Measurements from ENCODE around the gene KLHL6. TPM values are rescaled to one million over a fixed set of nuclear protein-coding genes. Genes with fewer than 3 reads are reported as not detected.
"Not testable (repeated sequence)": the region's sequence is repeated elsewhere in the genome, so short reads cannot be mapped to it uniquely, and the experiment has no call there.

The KLHL6 gene
- total RNA-seq, 1 donor from 2014 or later = 1.1 TPM

- DNase-seq = no peak
These were observed 69.0 kb downstream of the KLHL6 start for GRCh38 chr3:183486472-183486871.

DNA sequence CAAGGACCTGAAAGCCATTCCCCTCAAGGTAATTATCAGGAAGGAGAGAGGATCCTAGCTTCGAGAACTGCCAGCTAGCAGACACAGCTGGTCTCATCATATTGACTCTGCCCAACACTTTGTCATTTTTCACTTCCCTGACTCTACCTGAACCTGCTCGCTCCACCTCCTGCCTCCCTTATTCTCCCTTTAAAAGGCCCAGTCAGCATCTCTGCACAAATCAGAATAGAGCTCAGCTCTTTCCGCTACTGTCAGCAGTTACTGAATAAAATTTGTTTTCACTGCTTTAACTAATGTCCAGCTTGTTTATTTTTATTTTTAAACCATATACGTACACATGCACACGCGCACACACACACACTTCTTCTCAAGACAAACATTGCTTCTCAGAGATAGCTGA, 69.9 kb downstream of the KLHL6 start:
- no peak for DNase-seq

- DNase-seq = no peak
These were observed 70.4 kb downstream of the KLHL6 start for GRCh38 chr3:183485093-183485492.

DNA sequence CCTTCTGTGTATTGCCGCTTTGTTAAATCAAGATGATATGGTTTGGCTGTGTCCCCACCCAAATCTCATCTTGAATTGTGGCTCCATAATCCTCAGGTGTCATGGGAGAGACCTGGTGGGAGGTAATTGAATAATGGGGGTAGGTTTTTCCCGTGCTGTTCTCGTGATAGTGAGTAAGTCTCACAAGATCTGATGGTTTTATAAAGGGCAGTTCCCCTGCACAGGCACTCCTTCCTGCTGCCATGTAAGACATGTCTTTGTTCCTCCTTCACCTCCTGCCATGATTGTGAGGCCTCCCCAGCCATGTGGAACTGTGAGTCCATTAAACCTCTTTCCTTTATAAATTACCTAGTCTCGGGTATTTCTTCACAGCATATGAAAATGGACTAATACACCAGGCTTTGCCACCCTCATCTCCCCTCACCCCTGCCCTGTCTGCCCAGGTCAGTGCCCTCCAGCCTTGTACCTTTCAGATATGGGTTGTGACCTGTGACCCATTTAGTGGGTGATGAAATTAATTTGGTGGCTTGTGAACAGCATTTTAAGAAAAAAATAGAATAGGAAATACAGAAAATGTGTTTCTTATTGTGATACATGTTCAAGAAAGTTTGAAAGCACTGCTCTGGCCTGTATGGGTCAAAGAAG, 71.0 kb downstream of the KLHL6 start:
- no peak for DNase-seq

GRCh38 chr3:183481582-183481981, 73.9 kb downstream of the KLHL6 start:
- DNase-seq = no peak

- DNase-seq = no peak
These were observed 77.0 kb downstream of the KLHL6 start for GRCh38 chr3:183478501-183478900.

- no peak for DNase-seq
These were observed 77.6 kb downstream of the KLHL6 start for GRCh38 chr3:183477801-183478456.

- not testable (repeated sequence) for DNase-seq
These were observed 79.7 kb downstream of the KLHL6 start for GRCh38 chr3:183475764-183476162.

- no peak for DNase-seq
These were observed 80.3 kb downstream of the KLHL6 start for GRCh38 chr3:183475016-183475763.

DNA sequence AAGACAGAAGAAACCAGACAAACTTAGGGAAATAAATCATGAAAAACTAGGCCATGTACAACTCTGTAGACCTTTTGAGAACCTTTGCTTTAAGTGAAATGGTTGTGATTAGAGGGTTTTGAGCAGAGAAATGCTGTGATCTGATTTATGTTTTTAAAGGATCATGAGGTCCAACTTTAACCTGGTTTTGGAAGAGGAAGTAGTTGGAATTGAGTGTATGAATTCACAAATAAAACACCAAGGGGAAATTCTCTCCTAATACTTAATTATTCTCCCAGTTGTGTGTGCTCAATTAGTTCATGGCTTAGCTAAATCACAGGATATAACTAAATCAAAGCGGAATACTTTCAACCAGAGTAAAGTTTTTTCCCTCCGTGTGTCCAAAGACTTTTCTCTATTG, 81.5 kb downstream of the KLHL6 start:
- no peak for DNase-seq

GRCh38 chr3:183472155-183472554, 83.4 kb downstream of the KLHL6 start:
- no peak for DNase-seq

DNA sequence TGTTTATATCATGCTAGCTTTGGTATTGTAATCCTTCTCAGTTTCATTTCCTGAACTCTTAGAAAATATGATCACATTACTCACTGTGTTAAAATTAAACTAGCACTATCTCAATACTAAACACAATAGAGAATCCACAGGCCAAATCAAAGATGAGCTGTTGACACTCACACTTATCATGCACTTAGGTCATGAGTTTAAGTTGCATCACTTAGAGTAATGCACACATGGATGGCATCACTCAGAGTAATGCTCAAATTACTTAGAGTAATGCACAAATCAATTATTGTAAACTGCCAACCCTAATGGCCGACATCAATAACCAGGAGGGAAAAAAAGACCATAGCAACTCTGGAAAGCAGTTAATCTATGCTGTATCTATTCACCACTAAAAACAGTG, 87.1 kb downstream of the KLHL6 start:
- no peak for DNase-seq

GRCh38 chr3:183466575-183466974, 88.9 kb downstream of the KLHL6 start:
- no peak for DNase-seq

GRCh38 chr3:183465710-183466109, 89.8 kb downstream of the KLHL6 start:
- DNase-seq = not testable (repeated sequence)

DNA sequence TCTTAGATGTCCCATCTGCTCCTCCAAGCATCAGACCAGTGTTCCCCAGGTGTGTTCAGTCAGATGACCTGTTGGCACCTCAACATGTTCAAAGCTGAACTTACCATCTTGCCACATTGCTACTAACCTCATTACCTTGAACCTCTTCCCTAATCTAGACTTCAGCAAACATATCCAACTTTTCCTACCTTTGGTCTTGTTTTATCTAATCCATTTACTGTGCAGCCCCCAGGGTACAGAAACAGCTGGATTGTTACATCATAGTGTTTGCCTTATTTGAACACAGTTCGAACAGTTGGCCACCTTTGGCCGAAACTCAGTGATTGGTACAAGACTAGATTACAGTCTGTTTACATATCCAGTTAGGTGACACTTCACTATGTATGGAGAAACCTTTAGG, 91.0 kb downstream of the KLHL6 start:
- no peak for DNase-seq

- no peak for DNase-seq
These were observed 95.1 kb downstream of the KLHL6 start for GRCh38 chr3:183460081-183461055.

DNA sequence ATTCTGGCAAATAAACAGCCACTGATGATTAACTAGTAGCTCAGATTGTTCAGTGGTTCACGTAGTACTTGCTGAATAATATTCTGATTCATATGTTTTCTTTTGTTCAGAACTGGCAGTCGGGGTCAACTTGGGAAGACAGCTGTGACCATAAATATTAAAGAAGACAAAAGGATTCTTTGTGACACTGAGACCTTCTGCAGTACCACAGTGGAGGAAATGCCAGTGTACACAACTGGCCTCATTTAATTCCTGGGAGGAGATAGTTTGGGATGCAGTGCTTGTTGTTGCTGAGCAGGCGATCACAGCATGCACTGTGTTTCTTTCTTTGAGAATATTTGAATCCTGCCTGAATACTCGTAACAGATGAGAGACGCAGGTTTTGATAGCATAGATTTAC, 100.4 kb downstream of the KLHL6 start:
- peak; percentile 32 for DNase-seq

DNA sequence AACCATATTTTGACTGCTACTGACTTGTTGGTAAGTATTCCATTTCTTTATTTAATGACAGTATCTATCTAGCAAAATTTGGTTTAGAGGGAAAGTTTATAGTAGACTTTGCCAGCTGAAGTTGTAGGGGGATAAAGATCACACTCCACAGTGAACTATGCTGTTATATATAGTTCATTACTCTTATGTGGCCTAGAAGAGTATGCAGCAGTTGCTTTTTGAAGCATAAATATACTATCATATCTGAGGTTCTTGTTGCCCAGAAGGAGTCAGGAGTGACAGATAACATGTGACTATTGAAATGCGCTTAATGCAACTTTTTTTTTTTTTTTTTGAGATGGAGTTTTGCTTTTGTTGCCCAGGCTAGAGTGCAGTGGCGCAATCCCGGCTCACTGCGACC, 101.4 kb downstream of the KLHL6 start:
- no peak for DNase-seq

DNA sequence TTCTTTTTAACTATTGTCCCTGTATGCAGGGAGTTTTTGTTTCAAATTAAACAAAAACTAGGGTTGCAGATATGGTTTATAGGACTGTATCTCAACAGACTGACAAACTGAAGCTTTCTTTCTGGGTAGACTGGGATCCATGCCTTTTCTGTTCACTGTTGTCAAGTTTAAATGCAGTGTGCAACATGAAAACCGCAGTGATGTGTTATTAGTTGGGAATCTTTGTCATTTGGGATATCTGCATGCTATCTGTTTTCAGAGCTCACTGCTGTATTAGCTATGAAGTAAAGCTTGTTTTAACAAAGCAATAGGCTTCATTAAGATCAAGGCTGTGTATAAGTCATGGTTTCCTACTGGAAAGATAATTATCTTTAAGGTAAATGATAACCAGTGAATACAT, 105.7 kb downstream of the KLHL6 start:
- DNase-seq = no peak

DNA sequence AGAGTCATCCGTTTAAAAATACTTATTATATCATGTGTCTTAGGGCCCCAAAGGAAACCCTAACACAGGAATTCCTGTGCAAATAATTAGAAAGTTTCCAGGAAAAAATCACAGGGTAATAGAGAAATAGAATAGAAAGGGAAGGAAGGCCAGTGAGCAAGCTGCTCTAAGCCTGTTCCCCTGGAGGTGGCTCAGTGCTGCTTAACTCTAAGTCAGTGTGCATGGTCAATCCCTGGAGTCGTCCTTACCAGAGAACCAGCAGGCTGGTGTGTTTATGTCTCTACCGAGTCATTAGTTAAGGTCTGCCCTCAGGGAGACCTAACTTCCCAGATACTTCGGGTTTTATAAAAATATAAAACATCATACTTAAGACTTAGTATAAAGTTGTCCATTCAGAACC, 106.1 kb downstream of the KLHL6 start:
- DNase-seq = no peak

GRCh38 chr3:183448369-183449128, 107.0 kb downstream of the KLHL6 start:
- DNase-seq = no peak

Measured in occipital lobe (tissue), 2 donors.